Keratinocyte (primary cell): ENCODE data around the gene ATRNL1. TPM values are rescaled to one million over a fixed set of nuclear protein-coding genes. Genes with fewer than 3 reads are reported as not detected.

ENCODE experiments used
- DNase-seq: peaks from one replicate; pipeline ENCODE4 v3.0.0-alpha.2; 2011; ENCODE audit warnings: low read depth, missing footprints, low spot score
- FAIRE-seq: peaks from 2 replicates; lab custom pipeline; 2011; peaks lifted over from hg19 to GRCh38; lab: Jason Lieb, UNC
- H2AFZ ChIP-seq: 2 replicates; pipeline ENCODE4 v1.6.0; 2012; ENCODE audit warnings: low read length, control low read depth, inconsistent platforms; ENCODE audit not compliant: control insufficient read depth
- H3K27ac ChIP-seq: 2 replicates; pipeline ENCODE4 v1.5.1; 2011; ENCODE audit warnings: low read length; ENCODE audit not compliant: control insufficient read depth, insufficient read depth
- H3K27me3 ChIP-seq: 3 replicates; pipeline ENCODE4 v1.6.0; 2011; ENCODE audit warnings: low read length; ENCODE audit not compliant: control insufficient read depth, insufficient read depth; ENCODE audit errors: extremely low read depth
- H3K36me3 ChIP-seq, 2 experiments: 2 replicates in 1 of 2; 3 replicates in 1 of 2; pipeline ENCODE4 v1.5.1; 2011; ENCODE audit warnings: low read length in 2 of 2, mild to moderate bottlenecking in 1 of 2; ENCODE audit not compliant: control insufficient read depth in 2 of 2, insufficient read depth in 2 of 2; ENCODE audit errors: extremely low read depth in 1 of 2
- H3K4me1 ChIP-seq: 3 replicates; pipeline ENCODE4 v1.5.1; 2011; ENCODE audit warnings: low read length; ENCODE audit not compliant: control insufficient read depth, insufficient read depth; ENCODE audit errors: extremely low read depth
- H3K4me2 ChIP-seq: 3 replicates; pipeline ENCODE4 v1.6.0; 2011; ENCODE audit warnings: low read depth, low read length; ENCODE audit not compliant: control insufficient read depth, insufficient read depth; ENCODE audit errors: extremely low read depth
- H3K4me3 ChIP-seq, 3 experiments: fragments of 200-600 bp in 1 of 3; sonication (generic) in 1 of 3; 2 replicates in 2 of 3; 3 replicates in 1 of 3; pipeline ENCODE4 v1.5.1; 2011 to 2016; ENCODE audit warnings: low read length in 3 of 3, mild to moderate bottlenecking in 3 of 3, control low read depth in 2 of 3, inconsistent platforms in 1 of 3, low read depth in 1 of 3, mixed read lengths in 1 of 3, mixed run types in 1 of 3, moderate library complexity in 1 of 3; ENCODE audit not compliant: control insufficient read depth in 2 of 3, insufficient read depth in 2 of 3; ENCODE audit errors: extremely low read depth in 1 of 3
- H3K79me2 ChIP-seq: 2 replicates; pipeline ENCODE4 v1.6.0; 2012; ENCODE audit warnings: low read length; ENCODE audit not compliant: control insufficient read depth, insufficient read depth
- H3K9ac ChIP-seq: 3 replicates; pipeline ENCODE4 v1.6.0; 2011; ENCODE audit warnings: low read length; ENCODE audit not compliant: control insufficient read depth, insufficient read depth; ENCODE audit errors: extremely low read depth
- H3K9me1 ChIP-seq: 3 replicates; pipeline ENCODE4 v1.6.0; 2011; ENCODE audit warnings: low read length; ENCODE audit not compliant: control insufficient read depth, insufficient read depth; ENCODE audit errors: extremely low read depth
- H3K9me3 ChIP-seq: 2 replicates; pipeline ENCODE4 v1.5.1; 2012; ENCODE audit warnings: low read depth, low read length; ENCODE audit not compliant: control insufficient read depth
- H4K20me1 ChIP-seq: 3 replicates; pipeline ENCODE4 v1.6.0; 2011; ENCODE audit warnings: low read length; ENCODE audit not compliant: control insufficient read depth, insufficient read depth; ENCODE audit errors: extremely low read depth
- CTCF ChIP-seq, 3 experiments: IDR thresholded peaks in 1 of 3; conservative IDR thresholded peaks in 1 of 3; optimal IDR thresholded peaks in 1 of 3; 2 replicates in 2 of 3; 3 replicates in 1 of 3; pipeline versions ENCODE3 to v1.5.1; 2011; ENCODE audit warnings: low read length in 3 of 3, mild to moderate bottlenecking in 3 of 3, moderate library complexity in 2 of 3, control low read depth in 1 of 3, inconsistent platforms in 1 of 3; ENCODE audit not compliant: insufficient read depth in 2 of 3; ENCODE audit errors: extremely low read depth in 1 of 3
- EZH2 ChIP-seq: IDR thresholded peaks from one replicate; pipeline ENCODE4 v1.6.1; 2012; ENCODE audit warnings: inconsistent platforms, mild to moderate bottlenecking, low read length, moderate library complexity
- dilution Hi-C: fragments of 300-500 bp; cut with MboI; formaldehyde crosslinking; loops from one replicate; pipeline ENCODE4 v1.7.0; 2020; ENCODE audit warnings: low sequenced_read_pairs; ENCODE audit not compliant: extremely low pct_ligation_motif_present
- polyA plus RNA-seq, 5 experiments: library from polyadenylated mRNA; depleted of rRNA in 3 of 5; stranded (reverse) in 3 of 5; stranded (forward) in 1 of 5; unstranded in 1 of 5; fragments of >200 nt; gene quantifications; 1 replicate in 1 of 5; 2 replicates in 3 of 5; 3 replicates in 1 of 5; pipeline versions ENCODE4 v1.2.1 to v1.2.3, GENCODE V29; 2011 to 2012; ENCODE audit warnings: missing spikeins in 2 of 5, low read depth in 1 of 5, low replicate concordance in 1 of 5

The ATRNL1 gene
- polyA plus RNA-seq, 1 donor (not counting 4 experiments of a cell fraction or from before 2014, with no cell fraction given) = 0.07 TPM

DNA sequence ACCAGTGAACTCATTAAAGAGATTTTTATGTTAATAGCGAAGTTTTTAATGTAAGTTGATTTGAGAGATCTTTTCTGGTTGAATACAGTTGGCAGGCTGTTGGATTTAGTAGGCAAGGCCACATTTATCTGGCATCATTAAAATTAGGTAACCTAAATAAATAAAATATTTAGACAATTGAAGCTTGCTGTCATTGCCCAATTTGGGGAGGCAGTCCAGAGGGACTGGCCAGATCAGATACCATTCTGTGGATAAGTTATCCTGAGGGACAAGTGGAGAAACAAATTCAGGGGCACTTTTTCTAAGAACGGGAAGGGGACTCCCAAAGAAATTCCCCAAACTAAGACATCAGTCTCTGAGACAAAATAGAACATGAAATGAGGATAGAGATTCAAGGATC lies 782.0 kb downstream of the ATRNL1 start:
- H3K9me3 ChIP-seq = no peaks in the 10 kb centered on the region
- H3K36me3 ChIP-seq = no peaks in the 10 kb centered on the region
- dilution Hi-C loops = no loop called here
- no peaks in the 10 kb centered on the region for H3K27me3 ChIP-seq
- no peak for DNase-seq
- H4K20me1 ChIP-seq = no peaks in the 10 kb centered on the region
- H3K9ac ChIP-seq = no peak overlapping the region
- no peaks in the 10 kb centered on the region for H3K79me2 ChIP-seq
- H3K4me1 ChIP-seq = peaks cover 5% of the 10 kb centered on the region
- no peak overlapping the region for H3K27ac ChIP-seq
- H2AFZ ChIP-seq = no peak overlapping the region
- no peak overlapping the region for H3K4me2 ChIP-seq
- no peak overlapping the region for H3K4me3 ChIP-seq
- no peaks in the 10 kb centered on the region for H3K9me1 ChIP-seq
- TF ChIP-seq CTCF (optimal IDR thresholded peaks at IDR 0.05 in 1 of 3, IDR thresholded peaks at IDR 0.05 in 1 of 3, conservative IDR thresholded peaks at IDR 0.05 in 1 of 3; ENCODE audit: extremely low read depth in 1 of 3, insufficient read depth in 2 of 3, low read length in 3 of 3) (no peak), EZH2 (no peak)
- no peak for FAIRE-seq

- no peaks in the 10 kb centered on the region for H3K79me2 ChIP-seq
- TF ChIP-seq CTCF (optimal IDR thresholded peaks at IDR 0.05 in 1 of 3, IDR thresholded peaks at IDR 0.05 in 1 of 3, conservative IDR thresholded peaks at IDR 0.05 in 1 of 3; ENCODE audit: extremely low read depth in 1 of 3, insufficient read depth in 2 of 3, low read length in 3 of 3) (no peak), EZH2 (no peak)
- no peak overlapping the region for H3K27ac ChIP-seq
- dilution Hi-C loops = no loop called here
- H4K20me1 ChIP-seq = no peaks in the 10 kb centered on the region
- H3K4me3 ChIP-seq = no peak overlapping the region
- no peak for DNase-seq
- no peaks in the 10 kb centered on the region for H3K9me1 ChIP-seq
- no peak overlapping the region for H3K9ac ChIP-seq
- H3K4me2 ChIP-seq = peak overlapping the region; percentile 14
- H3K9me3 ChIP-seq = no peaks in the 10 kb centered on the region
- FAIRE-seq = no peak
- H3K27me3 ChIP-seq = no peaks in the 10 kb centered on the region
- H3K4me1 ChIP-seq = peaks cover 5% of the 10 kb centered on the region
- H2AFZ ChIP-seq = no peak overlapping the region
- no peaks in the 10 kb centered on the region for H3K36me3 ChIP-seq
These were observed 786.4 kb downstream of the ATRNL1 start for GRCh38 chr10:115879372-115880089.
